Fibroblast of lung (primary cell): Measurements from ENCODE around the gene GDPGP1. TPM values are rescaled to one million over a fixed set of nuclear protein-coding genes. Genes with fewer than 3 reads are reported as not detected.

Experiments used
- DNase-seq, 2 donors: peaks; one replicate each; pipeline versions ENCODE4 v3.0.0 to v3.0.0-alpha.2; 2010; ENCODE audit warnings: low read depth in 2 of 2
- H2AFZ ChIP-seq: 2 replicates; pipeline ENCODE4 v1.5.1; 2012; ENCODE audit warnings: low read length, control low read depth, inconsistent platforms
- H3K27ac ChIP-seq: 2 replicates; pipeline ENCODE4 v1.5.1; 2011; ENCODE audit warnings: low read length, control low read depth; ENCODE audit not compliant: insufficient read depth
- H3K27me3 ChIP-seq: 2 replicates; pipeline ENCODE4 v1.5.1; 2011; ENCODE audit warnings: mild to moderate bottlenecking, low read length; ENCODE audit not compliant: control insufficient read depth, insufficient read depth
- H3K36me3 ChIP-seq: 2 replicates; pipeline ENCODE4 v1.5.1; 2011; ENCODE audit warnings: low read length; ENCODE audit not compliant: control insufficient read depth, insufficient read depth
- H3K4me1 ChIP-seq: 2 replicates; pipeline ENCODE4 v1.5.1; 2011; ENCODE audit warnings: low read length; ENCODE audit not compliant: control insufficient read depth, insufficient read depth; ENCODE audit errors: extremely low read depth
- H3K4me2 ChIP-seq: 2 replicates; pipeline ENCODE4 v1.5.1; 2011; ENCODE audit warnings: low read length, control low read depth; ENCODE audit not compliant: insufficient read depth; ENCODE audit errors: extremely low read depth
- H3K4me3 ChIP-seq, 4 experiments: fragments of 200-600 bp in 1 of 4; sonication (generic) in 1 of 4; replicated peaks in 1 of 4; 2 replicates each; pipeline ENCODE4 v1.5.1; 2011 to 2016; ENCODE audit warnings: low read length in 4 of 4, low read depth in 3 of 4, mild to moderate bottlenecking in 3 of 4, control low read depth in 2 of 4, inconsistent platforms in 1 of 4, mixed read lengths in 1 of 4; ENCODE audit not compliant: insufficient read depth in 1 of 4; ENCODE audit errors: control extremely low read depth in 1 of 4
- H3K79me2 ChIP-seq: 2 replicates; pipeline ENCODE4 v1.5.1; 2012; ENCODE audit warnings: mild to moderate bottlenecking, low read length, inconsistent platforms; ENCODE audit not compliant: control insufficient read depth, insufficient read depth
- H3K9ac ChIP-seq: 2 replicates; pipeline ENCODE4 v1.5.1; 2011; ENCODE audit warnings: mild to moderate bottlenecking, low read length, control low read depth; ENCODE audit not compliant: insufficient read depth
- H3K9me3 ChIP-seq: 2 replicates; pipeline ENCODE4 v1.5.1; 2012; ENCODE audit warnings: low read depth, low read length; ENCODE audit not compliant: control insufficient read depth, insufficient read depth
- H4K20me1 ChIP-seq: 2 replicates; pipeline ENCODE4 v1.5.1; 2011; ENCODE audit warnings: low read length; ENCODE audit not compliant: control insufficient read depth, insufficient read depth; ENCODE audit errors: extremely low read depth
- EZH2 ChIP-seq: IDR thresholded peaks from 2 replicates; pipeline ENCODE4 v1.5.1; 2012; ENCODE audit warnings: low read length, control low read depth, mild to moderate bottlenecking; ENCODE audit errors: missing control alignments
- polyA plus RNA-seq, 2 donors: library from polyadenylated mRNA; depleted of rRNA in 1 of 2; stranded (reverse) in 1 of 2; unstranded in 1 of 2; fragments of >200 nt; gene quantifications; 2 replicates each; pipeline ENCODE4 v1.2.1, GENCODE V29; 2011 to 2012; ENCODE audit warnings: missing spikeins in 1 of 2
- total RNA-seq: library from RNA; depleted of rRNA; stranded (reverse); fragments of >200 nt; gene quantifications from 2 replicates; pipeline ENCODE4 v1.2.1, GENCODE V29; 2014
- TF ChIP-seq, protein P1 (sequence below), 2 donors: IDR thresholded peaks in 1 of 2; conservative IDR thresholded peaks in 1 of 2; 1 replicate in 1 of 2; 2 replicates in 1 of 2; pipeline ENCODE4 v1.5.1; 2011 to 2012; ENCODE audit warnings: low read length in 2 of 2, control low read depth in 1 of 2, inconsistent platforms in 1 of 2, low read depth in 1 of 2, mild to moderate bottlenecking in 1 of 2

Gene GDPGP1
- total and polyA plus RNA-seq, 2 donors (not counting 1 experiment from before 2014, with no cell fraction given), result 1.9 to 9.7 TPM

GRCh38 chr15:90205050-90205848 lies 28.8 kb upstream of the GDPGP1 start:
- Histone ChIP-seq H3K27ac (no peak overlapping the region), H3K4me1 (no peaks in the 10 kb centered on the region), H3K9me3 (no peaks in the 10 kb centered on the region), H3K27me3 (no peaks in the 10 kb centered on the region), H3K4me2 (no peak overlapping the region), H2AFZ (no peak overlapping the region), H3K9ac (no peak overlapping the region), H3K4me3 (no peak overlapping the region), H3K36me3 (no peaks in the 10 kb centered on the region), H3K79me2 (no peaks in the 10 kb centered on the region), H4K20me1 (no peaks in the 10 kb centered on the region)
- no peak for DNase-seq
- TF ChIP-seq EZH2, result no peak
- TF ChIP-seq, protein P1, sequence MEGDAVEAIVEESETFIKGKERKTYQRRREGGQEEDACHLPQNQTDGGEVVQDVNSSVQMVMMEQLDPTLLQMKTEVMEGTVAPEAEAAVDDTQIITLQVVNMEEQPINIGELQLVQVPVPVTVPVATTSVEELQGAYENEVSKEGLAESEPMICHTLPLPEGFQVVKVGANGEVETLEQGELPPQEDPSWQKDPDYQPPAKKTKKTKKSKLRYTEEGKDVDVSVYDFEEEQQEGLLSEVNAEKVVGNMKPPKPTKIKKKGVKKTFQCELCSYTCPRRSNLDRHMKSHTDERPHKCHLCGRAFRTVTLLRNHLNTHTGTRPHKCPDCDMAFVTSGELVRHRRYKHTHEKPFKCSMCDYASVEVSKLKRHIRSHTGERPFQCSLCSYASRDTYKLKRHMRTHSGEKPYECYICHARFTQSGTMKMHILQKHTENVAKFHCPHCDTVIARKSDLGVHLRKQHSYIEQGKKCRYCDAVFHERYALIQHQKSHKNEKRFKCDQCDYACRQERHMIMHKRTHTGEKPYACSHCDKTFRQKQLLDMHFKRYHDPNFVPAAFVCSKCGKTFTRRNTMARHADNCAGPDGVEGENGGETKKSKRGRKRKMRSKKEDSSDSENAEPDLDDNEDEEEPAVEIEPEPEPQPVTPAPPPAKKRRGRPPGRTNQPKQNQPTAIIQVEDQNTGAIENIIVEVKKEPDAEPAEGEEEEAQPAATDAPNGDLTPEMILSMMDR (conservative IDR thresholded peaks at IDR 0.05 in 1 of 2, IDR thresholded peaks at IDR 0.05 in 1 of 2; ENCODE audit: low read depth in 1 of 2, low read length in 2 of 2), result no peak

DNA sequence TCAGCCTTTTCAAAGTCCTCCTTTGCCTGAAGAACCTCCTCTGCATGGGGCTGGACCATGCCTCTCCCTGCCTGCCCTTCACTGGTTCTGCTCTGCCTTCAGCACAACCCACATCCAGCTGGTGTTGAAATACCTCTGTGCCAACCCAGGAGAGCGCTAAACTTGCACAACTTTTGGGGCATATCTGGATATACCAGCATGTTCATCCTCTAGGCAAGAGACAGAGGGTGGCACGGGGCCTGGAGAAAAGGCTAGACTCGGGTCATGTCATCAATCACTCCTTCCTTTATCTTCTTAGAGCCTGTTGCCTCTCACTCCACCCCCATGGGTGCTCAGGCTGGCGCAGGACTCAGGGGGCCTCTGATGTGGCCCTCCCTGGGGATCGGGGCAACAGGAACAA lies 28.1 kb upstream of the GDPGP1 start:
- Histone ChIP-seq H3K9me3 (no peaks in the 10 kb centered on the region), H3K36me3 (no peaks in the 10 kb centered on the region), H3K4me1 (no peaks in the 10 kb centered on the region), H3K4me3 (no peak overlapping the region), H3K4me2 (no peak overlapping the region), H3K27ac (no peak overlapping the region), H3K27me3 (no peaks in the 10 kb centered on the region), H4K20me1 (no peaks in the 10 kb centered on the region), H3K9ac (no peak overlapping the region), H2AFZ (no peak overlapping the region), H3K79me2 (no peaks in the 10 kb centered on the region)
- TF ChIP-seq, protein P1 (conservative IDR thresholded peaks at IDR 0.05 in 1 of 2, IDR thresholded peaks at IDR 0.05 in 1 of 2; ENCODE audit: low read depth in 1 of 2, low read length in 2 of 2), result no peak
- TF ChIP-seq EZH2, result no peak
- no peak for DNase-seq

DNA sequence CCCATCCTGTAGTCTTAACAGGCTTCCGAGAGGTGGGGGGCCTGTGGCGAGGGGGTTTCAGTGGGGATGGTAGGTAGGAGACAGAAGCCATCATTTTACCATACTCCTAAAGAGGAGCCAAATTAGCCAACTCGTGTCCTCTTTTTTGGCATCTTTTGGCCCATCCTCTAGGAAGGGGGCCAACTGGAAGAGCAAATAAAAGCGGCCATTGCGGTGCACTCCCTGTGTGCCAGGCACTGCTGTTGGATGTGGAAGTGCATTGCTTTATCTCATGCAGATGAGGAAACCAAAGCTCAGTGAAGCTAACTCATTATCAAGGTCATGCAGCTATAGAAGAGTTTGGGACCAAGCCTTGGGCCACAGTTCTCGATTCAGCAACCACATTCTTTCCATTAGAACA lies 26.8 kb upstream of the GDPGP1 start:
- Histone ChIP-seq H3K79me2 (no peaks in the 10 kb centered on the region), H4K20me1 (no peaks in the 10 kb centered on the region)

More for the DNA sequence above, 26.8 kb upstream of the GDPGP1 start:
- H3K4me2 ChIP-seq, result no peak overlapping the region
- no peaks in the 10 kb centered on the region for H3K4me1 ChIP-seq
- no peak overlapping the region for H3K27ac ChIP-seq
- H2AFZ ChIP-seq, result no peak overlapping the region
- no peak overlapping the region for H3K4me3 ChIP-seq
- no peaks in the 10 kb centered on the region for H3K36me3 ChIP-seq
- H3K27me3 ChIP-seq, result no peaks in the 10 kb centered on the region
- TF ChIP-seq EZH2, result no peak
- TF ChIP-seq, protein P1 (conservative IDR thresholded peaks at IDR 0.05 in 1 of 2, IDR thresholded peaks at IDR 0.05 in 1 of 2; ENCODE audit: low read depth in 1 of 2, low read length in 2 of 2), result no peak
- no peaks in the 10 kb centered on the region for H3K9me3 ChIP-seq
- H3K9ac ChIP-seq, result no peak overlapping the region
- no peak for DNase-seq
